Measurements from ENCODE around the gene TNC. TPM values are rescaled to one million over a fixed set of nuclear protein-coding genes. Genes with fewer than 3 reads are reported as not detected.

Gene TNC
- total RNA-seq, 1 donor from 2014 or later, result 64.1 TPM

GRCh38 chr9:115104908-115105307, 13.0 kb downstream of the TNC start:
- DNase-seq (ENCODE audit: low spot score), result no peak
- Mint-ChIP-seq H3K4me3 (ENCODE audit: unreplicated experiment) (no peak overlapping the region), H3K9me3 (ENCODE audit: low read depth) (no peaks in the 10 kb centered on the region), H3K36me3 (ENCODE audit: low read depth) (no peaks in the 10 kb centered on the region), H3K27me3 (ENCODE audit: low read depth) (no peaks in the 10 kb centered on the region), H3K27ac (ENCODE audit: unreplicated experiment) (peak overlapping the region; percentile 81), H3K4me1 (ENCODE audit: low read depth) (peaks cover 59% of the 10 kb centered on the region)
- TF ChIP-seq CTCF (IDR thresholded peaks at IDR 0.05), result peak; percentile 40

GRCh38 chr9:115103746-115104477, 14.0 kb downstream of the TNC start:
- no peaks in the 10 kb centered on the region for H3K27me3 Mint-ChIP-seq (ENCODE audit: low read depth)
- H3K36me3 Mint-ChIP-seq (ENCODE audit: low read depth), result no peaks in the 10 kb centered on the region
- no peak for TF ChIP-seq CTCF (IDR thresholded peaks at IDR 0.05)
- no peak overlapping the region for H3K4me3 Mint-ChIP-seq (ENCODE audit: unreplicated experiment)
- peaks cover 59% of the 10 kb centered on the region for H3K4me1 Mint-ChIP-seq (ENCODE audit: low read depth)
- H3K27ac Mint-ChIP-seq (ENCODE audit: unreplicated experiment), result peak overlapping the region; percentile 29
- DNase-seq (ENCODE audit: low spot score), result no peak
- no peaks in the 10 kb centered on the region for H3K9me3 Mint-ChIP-seq (ENCODE audit: low read depth)

- Mint-ChIP-seq H3K27ac (ENCODE audit: unreplicated experiment) (peak overlapping the region; percentile 41), H3K27me3 (ENCODE audit: low read depth) (no peaks in the 10 kb centered on the region), H3K4me3 (ENCODE audit: unreplicated experiment) (no peak overlapping the region), H3K36me3 (ENCODE audit: low read depth) (no peaks in the 10 kb centered on the region), H3K4me1 (ENCODE audit: low read depth) (peaks cover 53% of the 10 kb centered on the region), H3K9me3 (ENCODE audit: low read depth) (no peaks in the 10 kb centered on the region)
- no peak for DNase-seq (ENCODE audit: low spot score)
- TF ChIP-seq CTCF (IDR thresholded peaks at IDR 0.05), result no peak
Measured at GRCh38 chr9:115099901-115100300, 18.1 kb downstream of the TNC start.

GRCh38 chr9:115098226-115098965, 19.6 kb downstream of the TNC start:
- Mint-ChIP-seq H3K4me1 (ENCODE audit: low read depth) (peaks cover 45% of the 10 kb centered on the region), H3K4me3 (ENCODE audit: unreplicated experiment) (no peak overlapping the region), H3K27me3 (ENCODE audit: low read depth) (no peaks in the 10 kb centered on the region), H3K9me3 (ENCODE audit: low read depth) (no peaks in the 10 kb centered on the region), H3K27ac (ENCODE audit: unreplicated experiment) (peak overlapping the region; percentile 86), H3K36me3 (ENCODE audit: low read depth) (no peaks in the 10 kb centered on the region)
- no peak for DNase-seq (ENCODE audit: low spot score)
- TF ChIP-seq CTCF (IDR thresholded peaks at IDR 0.05), result no peak

GRCh38 chr9:115093520-115093919, 24.4 kb downstream of the TNC start:
- no peaks in the 10 kb centered on the region for H3K9me3 Mint-ChIP-seq (ENCODE audit: low read depth)
- no peaks in the 10 kb centered on the region for H3K36me3 Mint-ChIP-seq (ENCODE audit: low read depth)
- no peak overlapping the region for H3K4me3 Mint-ChIP-seq (ENCODE audit: unreplicated experiment)
- H3K4me1 Mint-ChIP-seq (ENCODE audit: low read depth), result peaks cover 28% of the 10 kb centered on the region
- no peaks in the 10 kb centered on the region for H3K27me3 Mint-ChIP-seq (ENCODE audit: low read depth)
- H3K27ac Mint-ChIP-seq (ENCODE audit: unreplicated experiment), result no peak overlapping the region
- TF ChIP-seq CTCF (IDR thresholded peaks at IDR 0.05), result no peak
- DNase-seq (ENCODE audit: low spot score), result no peak

Data from chondrocyte (in vitro differentiated cells).